ENCODE data around the gene DAP. TPM values are rescaled to one million over a fixed set of nuclear protein-coding genes. Genes with fewer than 3 reads are reported as not detected.

The DAP gene
- polyA plus RNA-seq, 2 of the 4 experiments (the other 2 are of a cell fraction): 24.2 to 54.9 TPM

DNA sequence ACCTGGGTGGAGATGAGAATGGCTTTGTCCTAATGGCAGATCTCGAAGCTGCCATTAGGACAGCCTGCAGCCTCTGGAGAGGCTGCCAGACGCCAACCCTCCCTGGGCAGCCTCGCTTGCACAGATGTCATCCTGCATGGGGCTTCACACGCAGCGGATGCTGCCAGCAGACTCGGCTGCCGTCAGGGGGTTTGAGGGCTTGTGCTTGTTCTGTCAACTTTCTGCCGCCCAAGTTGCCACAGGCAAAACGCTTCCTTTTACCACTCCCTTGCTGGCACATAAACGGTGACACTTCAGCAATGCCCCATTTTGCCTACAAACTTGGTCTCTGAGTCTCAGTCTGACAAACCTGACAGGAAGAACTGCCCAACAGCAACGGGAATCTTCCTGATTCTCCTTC lies 24.7 kb downstream of the DAP start:
- no peak for TF ChIP-seq EP300 (IDR thresholded peaks at IDR 0.05)
- TF ChIP-seq CBX8 (IDR thresholded peaks at IDR 0.05): no peak
- no peak for TF ChIP-seq NR3C1 (IDR thresholded peaks at IDR 0.05)
- no peak for TF ChIP-seq CTCF (IDR thresholded peaks at IDR 0.05)
- TF ChIP-seq HOXA7 (CRISPR knock-in tag; IDR thresholded peaks at IDR 0.05): no peak
- TF ChIP-seq KDM1A (IDR thresholded peaks at IDR 0.05; ENCODE audit: low read depth): no peak
- TF ChIP-seq, protein P1, sequence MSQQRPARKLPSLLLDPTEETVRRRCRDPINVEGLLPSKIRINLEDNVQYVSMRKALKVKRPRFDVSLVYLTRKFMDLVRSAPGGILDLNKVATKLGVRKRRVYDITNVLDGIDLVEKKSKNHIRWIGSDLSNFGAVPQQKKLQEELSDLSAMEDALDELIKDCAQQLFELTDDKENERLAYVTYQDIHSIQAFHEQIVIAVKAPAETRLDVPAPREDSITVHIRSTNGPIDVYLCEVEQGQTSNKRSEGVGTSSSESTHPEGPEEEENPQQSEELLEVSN (IDR thresholded peaks at IDR 0.05; ENCODE audit: borderline replicate concordance, low read depth): no peak
- no peak for TF ChIP-seq SMC3 (IDR thresholded peaks at IDR 0.05)
- TF ChIP-seq RCOR1 (IDR thresholded peaks at IDR 0.05; ENCODE audit: low read depth, low read length): no peak
- TF ChIP-seq, protein P2, sequence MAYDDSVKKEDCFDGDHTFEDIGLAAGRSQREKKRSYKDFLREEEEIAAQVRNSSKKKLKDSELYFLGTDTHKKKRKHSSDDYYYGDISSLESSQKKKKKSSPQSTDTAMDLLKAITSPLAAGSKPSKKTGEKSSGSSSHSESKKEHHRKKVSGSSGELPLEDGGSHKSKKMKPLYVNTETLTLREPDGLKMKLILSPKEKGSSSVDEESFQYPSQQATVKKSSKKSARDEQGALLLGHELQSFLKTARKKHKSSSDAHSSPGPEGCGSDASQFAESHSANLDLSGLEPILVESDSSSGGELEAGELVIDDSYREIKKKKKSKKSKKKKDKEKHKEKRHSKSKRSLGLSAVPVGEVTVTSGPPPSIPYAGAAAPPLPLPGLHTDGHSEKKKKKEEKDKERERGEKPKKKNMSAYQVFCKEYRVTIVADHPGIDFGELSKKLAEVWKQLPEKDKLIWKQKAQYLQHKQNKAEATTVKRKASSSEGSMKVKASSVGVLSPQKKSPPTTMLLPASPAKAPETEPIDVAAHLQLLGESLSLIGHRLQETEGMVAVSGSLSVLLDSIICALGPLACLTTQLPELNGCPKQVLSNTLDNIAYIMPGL (CRISPR knock-in tag; IDR thresholded peaks at IDR 0.05; ENCODE audit: borderline replicate concordance): no peak
- TF ChIP-seq CBX2 (IDR thresholded peaks at IDR 0.05; ENCODE audit: borderline replicate concordance, low read depth): no peak
- TF ChIP-seq EHMT2 (IDR thresholded peaks at IDR 0.05; ENCODE audit: low read depth): no peak
- TF ChIP-seq, protein P3, sequence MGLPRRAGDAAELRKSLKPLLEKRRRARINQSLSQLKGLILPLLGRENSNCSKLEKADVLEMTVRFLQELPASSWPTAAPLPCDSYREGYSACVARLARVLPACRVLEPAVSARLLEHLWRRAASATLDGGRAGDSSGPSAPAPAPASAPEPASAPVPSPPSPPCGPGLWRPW (IDR thresholded peaks at IDR 0.05): no peak
- no peak for TF ChIP-seq HOXB13 (CRISPR knock-in tag; IDR thresholded peaks at IDR 0.05; ENCODE audit: low read depth)
- TF ChIP-seq MYC (IDR thresholded peaks at IDR 0.05; ENCODE audit: borderline replicate concordance, low read length): no peak
- no peak for TF ChIP-seq TFCP2L1 (CRISPR knock-in tag; IDR thresholded peaks at IDR 0.05)
- TF ChIP-seq, protein P4, sequence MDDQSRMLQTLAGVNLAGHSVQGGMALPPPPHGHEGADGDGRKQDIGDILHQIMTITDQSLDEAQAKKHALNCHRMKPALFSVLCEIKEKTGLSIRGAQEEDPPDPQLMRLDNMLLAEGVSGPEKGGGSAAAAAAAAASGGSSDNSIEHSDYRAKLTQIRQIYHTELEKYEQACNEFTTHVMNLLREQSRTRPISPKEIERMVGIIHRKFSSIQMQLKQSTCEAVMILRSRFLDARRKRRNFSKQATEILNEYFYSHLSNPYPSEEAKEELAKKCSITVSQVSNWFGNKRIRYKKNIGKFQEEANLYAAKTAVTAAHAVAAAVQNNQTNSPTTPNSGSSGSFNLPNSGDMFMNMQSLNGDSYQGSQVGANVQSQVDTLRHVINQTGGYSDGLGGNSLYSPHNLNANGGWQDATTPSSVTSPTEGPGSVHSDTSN (IDR thresholded peaks at IDR 0.05): no peak
- ChIA-PET POLR2A (no interaction called here), CTCF (no interaction called here)
- Histone ChIP-seq H3K4me1 (no peaks in the 10 kb centered on the region), H3K27ac (no peak overlapping the region), H3K4me3 (no peak overlapping the region), H3K4me2 (no peak overlapping the region), H3K9me3 (peaks cover 20% of the 10 kb centered on the region)
- DNase-seq (ENCODE audit: low read depth in 1 of 2, low spot score in 1 of 2) (no peak), ATAC-seq (no peak; a peak in 1 of 6 replicates), FAIRE-seq (no peak)
- WGBS (ENCODE audit: missing lambda C conversion rate): 79% methylated on average over 11 of the region's 11 CpGs

GRCh38 chr5:10735569-10736276 lies 25.3 kb downstream of the DAP start:
- H3K9me3 ChIP-seq: peaks cover 14% of the 10 kb centered on the region
- DNase-seq (ENCODE audit: low read depth in 1 of 2, low spot score in 1 of 2): no peak
- H3K4me1 ChIP-seq: no peaks in the 10 kb centered on the region
- no peak for FAIRE-seq
- ATAC-seq: no peak
- H3K4me3 ChIP-seq: no peak overlapping the region
- H3K4me2 ChIP-seq: no peak overlapping the region
- H3K27ac ChIP-seq: no peak overlapping the region
- CTCF ChIA-PET: interaction anchor here (0.8 to 0.9 kb wide), 2 partner anchors 33 to 40 kb away, joined by 3 read pairs; no protein-coding TSS in a partner anchor
- 84% methylated on average over 8 of the region's 8 CpGs for WGBS (ENCODE audit: missing lambda C conversion rate)
- TF ChIP-seq RARB (CRISPR knock-in tag; IDR thresholded peaks at IDR 0.05) (no peak), ZSCAN20 (CRISPR knock-in tag; IDR thresholded peaks at IDR 0.05) (no peak)
- POLR2A ChIA-PET: no interaction called here

All from A549 (cell line).